CD4-positive, CD25-positive, alpha-beta regulatory T cell (primary cell): ENCODE data around the gene REG3A. TPM values are rescaled to one million over a fixed set of nuclear protein-coding genes. Genes with fewer than 3 reads are reported as not detected.
A peak's percentile ranks its signal among the peaks of the same experiment; 100 is the strongest.

ENCODE experiments used
- ATAC-seq, 2 donors: fragments of 150-1000 bp; cut with Tn5 transposase; one replicate each; pipeline ENCODE4 v1.10.0; 2021; ENCODE audit warnings: low read depth in 2 of 2, moderate number of reproducible peaks in 2 of 2, moderate library complexity in 1 of 2
- DNase-seq, 3 donors: peaks; one replicate each; pipeline versions ENCODE4 v3.0.0 to v3.0.0-alpha.2; 2012 to 2022; ENCODE audit warnings: mixed read lengths in 1 of 3
- H3K27ac ChIP-seq: one replicate; pipeline ENCODE4 v1.7.0; 2013; ENCODE audit warnings: mild to moderate bottlenecking, low read length; ENCODE audit not compliant: insufficient read depth, poor library complexity, severe bottlenecking
- H3K27me3 ChIP-seq: one replicate; pipeline ENCODE4 v1.7.0; 2013; ENCODE audit warnings: low read length; ENCODE audit not compliant: control insufficient read depth, insufficient read depth
- H3K36me3 ChIP-seq: one replicate; pipeline ENCODE4 v1.7.0; 2013; ENCODE audit warnings: mild to moderate bottlenecking, low read length, moderate library complexity; ENCODE audit not compliant: control insufficient read depth, insufficient read depth
- H3K4me1 ChIP-seq: 2 replicates; pipeline ENCODE4 v1.7.0; 2013; ENCODE audit warnings: mild to moderate bottlenecking, low read length; ENCODE audit not compliant: insufficient read depth, control insufficient read depth, poor library complexity, severe bottlenecking
- H3K4me3 ChIP-seq: one replicate; pipeline ENCODE4 v1.7.0; 2013; ENCODE audit warnings: low read depth, mild to moderate bottlenecking, low read length, moderate library complexity
- H3K9me3 ChIP-seq, 2 experiments: 1 replicate in 1 of 2; 2 replicates in 1 of 2; pipeline ENCODE4 v1.7.0; 2013; ENCODE audit warnings: low read length in 2 of 2, mild to moderate bottlenecking in 1 of 2, moderate library complexity in 1 of 2; ENCODE audit not compliant: control insufficient read depth in 2 of 2
- H3K27ac Mint-ChIP-seq, 3 donors: one replicate each; pipeline ENCODE4 v1.8.0; 2020 to 2022; ENCODE audit warnings: mild to moderate bottlenecking in 3 of 3, mixed read lengths in 3 of 3, moderate library complexity in 2 of 3
- H3K27me3 Mint-ChIP-seq: one replicate; pipeline ENCODE4 v1.8.0; 2022; ENCODE audit warnings: mild to moderate bottlenecking, mixed read lengths
- H3K36me3 Mint-ChIP-seq: one replicate; pipeline ENCODE4 v1.8.0; 2020; ENCODE audit warnings: mixed read lengths
- H3K4me1 Mint-ChIP-seq, 4 donors: one replicate each; pipeline ENCODE4 v1.8.0; 2020 to 2022; ENCODE audit warnings: mixed read lengths in 4 of 4, mild to moderate bottlenecking in 1 of 4
- H3K4me3 Mint-ChIP-seq, 4 donors: one replicate each; pipeline ENCODE4 v1.8.0; 2020 to 2022; ENCODE audit warnings: mild to moderate bottlenecking in 4 of 4, mixed read lengths in 4 of 4, moderate library complexity in 3 of 4
- H3K9me3 Mint-ChIP-seq, 7 donors: one replicate each; pipeline ENCODE4 v1.8.0; 2020 to 2022; ENCODE audit warnings: mixed read lengths in 7 of 7, mild to moderate bottlenecking in 3 of 7, moderate library complexity in 2 of 7
- polyA plus RNA-seq, 4 donors: library from polyadenylated mRNA; unstranded; fragments of 300-500 nt; fragmentation: Illumina TruSeq; gene quantifications; one replicate each; pipeline ENCODE4 v1.2.3, GENCODE V29; 2021
- total RNA-seq: library from RNA; stranded (reverse); gene quantifications from one replicate; pipeline ENCODE4 v1.2.3, GENCODE V29; 2022

Gene REG3A
- total and polyA plus RNA-seq, 5 donors from 2014 or later = not detected

DNA sequence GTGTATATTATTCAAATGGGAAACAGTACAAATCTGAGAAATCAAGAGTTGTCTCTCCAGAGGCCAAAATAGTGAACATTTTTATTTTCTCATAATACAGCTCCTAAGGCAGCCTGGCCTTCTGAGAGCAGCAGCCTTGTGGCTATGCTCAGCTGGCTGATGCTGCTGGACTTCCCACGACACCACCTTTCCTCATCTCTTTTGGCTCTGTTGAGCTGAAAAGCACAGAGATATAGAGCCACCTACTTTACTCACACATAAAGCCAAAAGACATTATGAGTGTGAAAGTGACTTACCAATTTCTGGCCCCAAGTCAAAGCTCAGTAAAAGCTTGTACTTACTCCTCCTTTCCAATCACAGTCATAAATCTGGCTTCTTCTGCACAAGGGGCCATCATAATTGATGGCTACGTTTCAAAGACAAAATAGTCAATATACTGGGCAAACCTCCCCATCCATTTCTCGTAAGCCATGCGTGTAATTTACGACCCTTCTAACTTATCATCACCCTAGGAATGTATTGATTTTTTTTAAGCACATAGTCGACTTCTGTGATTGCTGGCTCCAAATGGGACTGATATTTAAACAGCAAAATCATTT lies 18.6 kb upstream of the REG3A start:
- Mint-ChIP-seq H3K27ac (no peak overlapping the region), H3K36me3 (no peaks in the 10 kb centered on the region)

DNA sequence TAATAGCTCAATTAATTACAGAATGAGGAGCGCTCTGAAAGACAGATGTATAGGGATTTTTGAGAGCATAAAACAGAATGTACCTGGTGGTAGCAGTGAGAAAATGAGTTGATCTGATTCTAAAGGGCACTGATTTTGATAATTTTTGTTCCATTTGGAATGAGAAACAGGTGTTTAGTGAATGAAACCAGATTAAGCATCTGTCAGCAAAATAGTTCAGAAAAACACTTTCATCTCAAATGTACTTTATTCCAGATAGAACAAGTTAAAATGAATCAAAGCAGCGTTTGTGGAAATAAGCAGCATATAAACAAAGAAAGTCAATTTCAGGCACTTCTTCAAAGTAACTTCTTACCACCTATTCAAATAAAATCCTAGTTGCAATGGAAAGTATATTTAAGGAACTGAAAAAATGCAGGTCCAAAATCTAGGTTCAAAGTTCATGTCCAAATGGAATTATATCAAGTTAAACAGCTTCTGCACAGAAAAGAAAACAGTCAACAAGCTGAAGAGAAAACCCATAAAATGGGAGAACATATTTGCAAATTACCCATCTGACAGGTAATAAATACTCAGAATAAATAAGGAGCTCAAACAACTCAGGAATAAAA lies 11.9 kb upstream of the REG3A start:
- H3K36me3 Mint-ChIP-seq = no peaks in the 10 kb centered on the region
- H3K9me3 ChIP-seq = peaks cover 0 to 10% of the 10 kb centered on the region in 2 experiments
- no peaks in the 10 kb centered on the region for H3K4me1 ChIP-seq
- H3K4me3 Mint-ChIP-seq = no peak overlapping the region
- peaks cover 2 to 19% (median 8%) of the 10 kb centered on the region in 7 donors for H3K9me3 Mint-ChIP-seq
- H3K27me3 ChIP-seq = no peaks in the 10 kb centered on the region
- DNase-seq (no peak), ATAC-seq (no peak)
- H3K4me1 Mint-ChIP-seq = no peaks in the 10 kb centered on the region
- no peak overlapping the region for H3K27ac ChIP-seq
- no peaks in the 10 kb centered on the region for H3K36me3 ChIP-seq
- H3K27me3 Mint-ChIP-seq = no peaks in the 10 kb centered on the region
- H3K27ac Mint-ChIP-seq = no peak overlapping the region
- no peak overlapping the region for H3K4me3 ChIP-seq

More for the DNA sequence above, 18.6 kb upstream of the REG3A start:
- H3K9me3 Mint-ChIP-seq = peaks cover under 1 to 28% (median 14%) of the 10 kb centered on the region in 7 donors
- H3K4me1 ChIP-seq = no peaks in the 10 kb centered on the region
- H3K4me3 Mint-ChIP-seq = peak overlapping the region in 1 of 4 donors; percentile 10
- no peaks in the 10 kb centered on the region for H3K4me1 Mint-ChIP-seq
- H3K27me3 ChIP-seq = no peaks in the 10 kb centered on the region
- H3K36me3 ChIP-seq = no peaks in the 10 kb centered on the region
- ATAC-seq = no peak
- H3K9me3 ChIP-seq = no peaks in the 10 kb centered on the region
- H3K27me3 Mint-ChIP-seq = no peaks in the 10 kb centered on the region
- DNase-seq = no peak
- no peak overlapping the region for H3K4me3 ChIP-seq
- H3K27ac ChIP-seq = no peak overlapping the region

DNA sequence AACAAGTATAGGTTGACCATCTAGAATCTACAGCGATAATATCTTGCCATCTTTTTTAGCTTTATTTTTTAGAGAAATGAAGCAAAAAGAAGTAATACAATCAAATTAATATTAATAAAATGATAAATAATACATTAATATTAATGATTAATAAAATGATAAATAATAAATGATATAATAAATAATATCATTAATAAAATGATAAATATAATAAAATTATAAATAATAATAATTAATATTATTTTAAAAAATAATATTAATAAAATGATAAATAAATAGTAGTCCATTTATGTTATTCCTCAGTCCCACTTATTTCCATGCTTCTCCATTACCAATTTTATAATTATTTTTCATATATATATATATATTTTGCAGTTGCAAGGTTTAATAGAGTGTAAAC lies 3.2 kb upstream of the REG3A start:
- no peak for DNase-seq
- Mint-ChIP-seq H3K27me3 (no peaks in the 10 kb centered on the region), H3K4me3 (no peak overlapping the region), H3K27ac (no peak overlapping the region), H3K36me3 (no peaks in the 10 kb centered on the region), H3K9me3 (peaks cover 3 to 27% (median 8%) of the 10 kb centered on the region in 7 donors), H3K4me1 (no peaks in the 10 kb centered on the region)
- Histone ChIP-seq H3K4me3 (no peak overlapping the region), H3K27me3 (no peaks in the 10 kb centered on the region), H3K9me3 (peaks cover 0 to 8% of the 10 kb centered on the region in 2 experiments), H3K4me1 (no peaks in the 10 kb centered on the region), H3K27ac (no peak overlapping the region), H3K36me3 (no peaks in the 10 kb centered on the region)
- ATAC-seq = no peak

DNA sequence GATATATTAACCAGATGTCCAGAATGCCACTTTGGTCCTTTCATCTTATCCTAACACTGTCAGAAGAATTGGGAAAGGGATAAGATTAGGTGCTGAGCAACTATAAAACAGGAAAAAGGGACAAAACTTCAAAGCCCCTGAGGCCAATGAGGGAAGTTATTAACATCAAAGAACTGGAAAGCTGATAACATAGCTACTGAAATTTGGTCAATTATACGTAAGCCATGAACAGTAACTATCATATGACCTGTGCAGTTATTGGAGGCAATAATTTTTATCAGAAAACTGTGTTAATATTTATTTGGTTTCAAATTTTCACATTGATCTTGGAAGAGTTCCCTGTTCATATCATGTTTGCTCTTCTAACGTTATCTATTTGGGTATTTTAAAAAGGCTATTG lies 2.6 kb upstream of the REG3A start:
- Mint-ChIP-seq H3K4me1 (no peaks in the 10 kb centered on the region), H3K27me3 (no peaks in the 10 kb centered on the region)

DNA sequence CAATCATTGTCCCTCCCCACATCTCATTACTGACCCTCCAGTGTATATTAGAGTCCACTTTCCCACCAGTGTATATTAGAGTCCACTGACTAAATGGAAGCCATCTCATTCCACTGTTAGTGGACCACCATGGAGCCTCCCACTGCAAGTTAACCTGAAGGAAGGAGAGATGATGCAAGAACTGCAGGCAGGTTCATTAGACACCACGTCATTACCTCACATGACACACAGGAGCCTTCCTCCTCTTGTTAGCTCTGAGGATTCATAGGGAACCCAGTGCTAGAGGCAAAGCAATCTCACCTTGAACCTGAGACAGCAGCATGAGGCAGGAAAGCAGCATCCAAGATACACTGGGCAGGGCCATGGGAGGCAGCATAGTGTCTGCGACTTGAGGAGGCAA lies 523 bp downstream of the REG3A start:
- DNase-seq (no peak), ATAC-seq (no peak)
- Histone ChIP-seq H3K27ac (no peak overlapping the region), H3K4me3 (no peak overlapping the region), H3K36me3 (no peaks in the 10 kb centered on the region), H3K9me3 (peaks cover 0 to 19% of the 10 kb centered on the region in 2 experiments), H3K4me1 (no peaks in the 10 kb centered on the region), H3K27me3 (no peaks in the 10 kb centered on the region)
- Mint-ChIP-seq H3K36me3 (no peaks in the 10 kb centered on the region), H3K27me3 (no peaks in the 10 kb centered on the region), H3K27ac (no peak overlapping the region), H3K4me1 (no peaks in the 10 kb centered on the region), H3K4me3 (no peak overlapping the region), H3K9me3 (peaks cover 5 to 22% (median 11%) of the 10 kb centered on the region in 7 donors)

More for the DNA sequence above, 2.6 kb upstream of the REG3A start:
- no peaks in the 10 kb centered on the region for H3K27me3 ChIP-seq
- H3K36me3 ChIP-seq = no peaks in the 10 kb centered on the region
- no peaks in the 10 kb centered on the region for H3K4me1 ChIP-seq
- ATAC-seq = no peak
- peaks cover 3 to 27% (median 8%) of the 10 kb centered on the region in 7 donors for H3K9me3 Mint-ChIP-seq
- no peak overlapping the region for H3K27ac ChIP-seq
- H3K4me3 ChIP-seq = no peak overlapping the region
- H3K9me3 ChIP-seq = peaks cover 0 to 8% of the 10 kb centered on the region in 2 experiments
- H3K36me3 Mint-ChIP-seq = no peaks in the 10 kb centered on the region
- H3K4me3 Mint-ChIP-seq = no peak overlapping the region
- DNase-seq = no peak
- no peak overlapping the region for H3K27ac Mint-ChIP-seq

DNA sequence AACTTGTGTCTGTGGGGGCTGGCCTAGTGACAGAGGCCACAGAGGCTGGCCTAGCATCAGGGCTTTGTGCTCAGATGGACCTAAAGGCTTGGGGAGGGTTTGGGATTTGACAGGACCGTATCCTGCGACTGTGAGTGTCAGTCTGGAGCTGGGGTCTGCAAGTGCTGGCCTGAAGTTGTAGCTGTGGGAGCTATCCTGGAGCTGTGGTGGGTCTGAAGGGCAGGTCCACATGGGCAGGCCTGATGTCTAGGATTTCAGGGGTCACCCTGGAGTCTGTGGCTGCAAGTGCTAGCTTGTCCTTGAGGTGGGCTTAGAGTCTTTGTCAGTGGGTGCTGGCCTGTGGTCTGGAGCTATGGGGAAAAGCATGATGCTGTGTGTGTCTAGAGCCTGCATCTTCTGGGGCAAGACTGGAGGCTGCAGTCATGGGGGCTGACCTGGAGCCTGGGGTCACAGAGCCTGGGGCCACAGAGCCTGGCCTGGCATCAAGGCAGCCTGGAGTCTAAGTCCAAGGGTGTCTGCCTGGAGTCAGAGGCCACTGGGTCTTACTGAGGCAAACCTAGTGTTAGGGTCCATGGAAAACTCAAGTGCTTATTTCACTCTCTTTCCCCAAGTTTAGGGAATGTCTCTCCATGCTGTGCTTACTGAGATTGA lies 3.6 kb downstream of the REG3A start:
- ATAC-seq (no peak), DNase-seq (no peak)
- no peaks in the 10 kb centered on the region for H3K27me3 ChIP-seq
- H3K4me3 ChIP-seq = no peak overlapping the region
- no peaks in the 10 kb centered on the region for H3K27me3 Mint-ChIP-seq
- H3K4me1 Mint-ChIP-seq = no peaks in the 10 kb centered on the region
- H3K9me3 Mint-ChIP-seq = peaks cover 5 to 18% (median 8%) of the 10 kb centered on the region in 7 donors
- H3K4me1 ChIP-seq = no peaks in the 10 kb centered on the region
- H3K27ac ChIP-seq = no peak overlapping the region
- H3K36me3 Mint-ChIP-seq = no peaks in the 10 kb centered on the region
- no peak overlapping the region for H3K4me3 Mint-ChIP-seq
- H3K36me3 ChIP-seq = no peaks in the 10 kb centered on the region
- H3K27ac Mint-ChIP-seq = no peak overlapping the region
- H3K9me3 ChIP-seq = peaks cover 0 to 19% of the 10 kb centered on the region in 2 experiments

DNA sequence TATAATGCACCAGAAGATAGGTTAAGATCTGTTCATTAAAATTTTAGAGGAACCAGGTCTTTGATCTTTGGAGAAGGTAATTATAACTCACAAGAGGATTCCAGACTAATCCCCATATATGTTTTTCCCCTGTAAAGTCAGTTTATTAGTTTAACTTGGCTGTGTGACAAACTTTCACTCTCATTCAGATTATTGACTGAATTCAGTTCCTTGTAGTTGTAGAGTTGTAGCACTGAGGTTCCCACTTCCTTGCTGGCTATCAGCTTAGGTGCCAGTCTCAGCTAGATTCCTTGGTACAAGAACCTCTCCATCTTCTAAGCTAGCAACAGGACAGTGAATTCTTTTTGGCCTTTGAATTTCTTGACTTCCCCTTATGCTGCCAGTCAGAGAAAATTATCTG lies 20.1 kb downstream of the REG3A start:
- Mint-ChIP-seq H3K27ac (no peak overlapping the region), H3K9me3 (peaks cover 2 to 27% (median 9%) of the 10 kb centered on the region in 7 donors), H3K4me1 (no peaks in the 10 kb centered on the region), H3K4me3 (no peak overlapping the region), H3K27me3 (no peaks in the 10 kb centered on the region), H3K36me3 (no peaks in the 10 kb centered on the region)
- H3K27ac ChIP-seq = no peak overlapping the region
- H3K9me3 ChIP-seq = peaks cover 3 to 9% of the 10 kb centered on the region in 2 experiments
- no peak for DNase-seq
- no peak for ATAC-seq
- H3K4me3 ChIP-seq = no peak overlapping the region
- H3K4me1 ChIP-seq = no peaks in the 10 kb centered on the region
- no peaks in the 10 kb centered on the region for H3K27me3 ChIP-seq
- H3K36me3 ChIP-seq = no peaks in the 10 kb centered on the region
